HepG2 (cell line): ENCODE results near the gene RSPH4A. TPM values are rescaled to one million over a fixed set of nuclear protein-coding genes. Genes with fewer than 3 reads are reported as not detected.

Experiments used
- ATAC-seq: fragments of 200-7000 bp; cut with Tn5 transposase; 3 replicates; pipeline ENCODE4 v1.9.1; 2020; ENCODE audit warnings: mild to moderate bottlenecking, moderate library complexity
- BruUV-seq: library from RNA; stranded (reverse); fragments of 400-500 nt; replicated peaks from 2 replicates; lab custom pipeline; 2021; lab: Mats Ljungman, UMichigan
- CTCF ChIA-PET: fragments of 300-600 bp; formaldehyde crosslinking; extraction: SDS; loops from one replicate; lab custom pipeline; 2021; ENCODE audit warnings: low total read pairs, inconsistent platforms, low intra/inter-chr PET ratio; lab: Yijun Ruan, JAX
- POLR2A ChIA-PET: fragments of 350-600 bp; sonication (Branson Sonifier 250); formaldehyde crosslinking; loops from one replicate; lab custom pipeline; 2020; ENCODE audit warnings: antibody characterized with exemption, inconsistent platforms; lab: Yijun Ruan, JAX
- DNase-seq: peaks from one replicate; pipeline ENCODE4 v3.0.0-alpha.2; 2015; ENCODE audit warnings: low spot score
- FAIRE-seq: peaks from 3 replicates; lab custom pipeline; 2011; peaks lifted over from hg19 to GRCh38; lab: Jason Lieb, UNC
- H2AFZ ChIP-seq: one replicate; pipeline ENCODE4 v1.6.1; 2011; ENCODE audit warnings: low read length, inconsistent platforms
- H3K27ac ChIP-seq: fragments of 300-600 bp; 3 replicates; pipeline ENCODE4 v1.8.0; 2011; ENCODE audit warnings: mixed run types, mild to moderate bottlenecking, mixed read lengths, low read length, inconsistent platforms; ENCODE audit not compliant: insufficient read depth; ENCODE audit errors: extremely low read length
- H3K27me3 ChIP-seq, 2 experiments: fragments of 200-600 bp in 1 of 2; 2 replicates in 1 of 2; 3 replicates in 1 of 2; pipeline versions ENCODE4 v1.6.0 to v1.8.0; 2011; ENCODE audit warnings: low read length in 2 of 2, mild to moderate bottlenecking in 2 of 2, moderate library complexity in 2 of 2, inconsistent platforms in 1 of 2; ENCODE audit not compliant: insufficient read depth in 2 of 2, control insufficient read depth in 1 of 2
- H3K36me3 ChIP-seq, 2 experiments: fragments of 200-600 bp in 1 of 2; replicated peaks in 1 of 2; 2 replicates in 1 of 2; 3 replicates in 1 of 2; pipeline versions ENCODE4 v1.5.1 to v1.8.0; 2011; ENCODE audit warnings: low read length in 2 of 2, inconsistent platforms in 1 of 2; ENCODE audit not compliant: insufficient read depth in 2 of 2, control insufficient read depth in 1 of 2
- H3K4me1 ChIP-seq: 2 replicates; pipeline ENCODE4 v1.5.1; 2012; ENCODE audit warnings: low read length, inconsistent platforms; ENCODE audit not compliant: insufficient read depth
- H3K4me2 ChIP-seq: 2 replicates; pipeline ENCODE4 v1.6.0; 2011; ENCODE audit warnings: low read depth, low read length, inconsistent platforms
- H3K4me3 ChIP-seq, 3 experiments: fragments of 200-600 bp in 1 of 3; sonication (generic), shearing (Covaris generic) in 1 of 3; replicated peaks in 1 of 3; 2 replicates each; pipeline ENCODE4 v1.5.1; 2011 to 2016; ENCODE audit warnings: low read length in 3 of 3, inconsistent platforms in 2 of 3, low read depth in 2 of 3, mild to moderate bottlenecking in 2 of 3, control low read depth in 1 of 3, mixed read lengths in 1 of 3; ENCODE audit not compliant: insufficient read depth in 1 of 3
- H3K79me2 ChIP-seq: one replicate; pipeline ENCODE4 v1.6.1; 2011; ENCODE audit warnings: low read length, inconsistent platforms; ENCODE audit not compliant: insufficient read depth
- H3K9ac ChIP-seq: 2 replicates; pipeline ENCODE4 v1.6.0; 2011; ENCODE audit warnings: mild to moderate bottlenecking, low read depth, low read length, inconsistent platforms; ENCODE audit not compliant: insufficient read depth
- H3K9me3 ChIP-seq: 2 replicates; pipeline ENCODE4 v1.5.1; 2012; ENCODE audit warnings: mild to moderate bottlenecking, low read length
- H4K20me1 ChIP-seq: 2 replicates; pipeline ENCODE4 v1.6.0; 2011; ENCODE audit warnings: inconsistent platforms, mild to moderate bottlenecking, low read length, moderate library complexity; ENCODE audit not compliant: insufficient read depth
- CBX2 ChIP-seq, 2 experiments: fragments of 200-600 bp in 1 of 2; sonication (generic); formaldehyde crosslinking in 1 of 2; IDR thresholded peaks; 2 replicates each; pipeline versions ENCODE4 v1.7.0 to v1.8.1; 2018 to 2022; ENCODE audit warnings: low read depth in 2 of 2, low read length in 1 of 2, mild to moderate bottlenecking in 1 of 2, missing genetic modification reagents in 1 of 2
- FLYWCH1 ChIP-seq: sonication (generic); formaldehyde crosslinking; IDR thresholded peaks from 2 replicates; pipeline ENCODE4 v1.8.1; 2023; ENCODE audit warnings: mild to moderate bottlenecking, missing genetic modification reagents
- GMEB1 ChIP-seq: sonication (generic); formaldehyde crosslinking; IDR thresholded peaks from 2 replicates; pipeline ENCODE4 v1.5.1; 2020; ENCODE audit warnings: missing genetic modification reagents, mild to moderate bottlenecking, borderline replicate concordance
- HHEX ChIP-seq: IDR thresholded peaks from 2 replicates; pipeline ENCODE4 v1.6.1; 2016; ENCODE audit warnings: control low read depth
- HINFP ChIP-seq: sonication (generic); formaldehyde crosslinking; IDR thresholded peaks from 2 replicates; pipeline ENCODE4 v1.4.0; 2020; ENCODE audit warnings: low read depth, mild to moderate bottlenecking, missing genetic modification reagents
- RFXAP ChIP-seq: sonication (generic); formaldehyde crosslinking; IDR thresholded peaks from 2 replicates; pipeline ENCODE4 v1.4.0; 2020; ENCODE audit warnings: missing genetic modification reagents, borderline replicate concordance
- SP4 ChIP-seq: sonication (generic); formaldehyde crosslinking; IDR thresholded peaks from 2 replicates; pipeline ENCODE4 v1.8.1; 2023; ENCODE audit warnings: mild to moderate bottlenecking, missing genetic modification reagents
- ZNF337 ChIP-seq: sonication (generic); formaldehyde crosslinking; IDR thresholded peaks from 2 replicates; pipeline ENCODE4 v1.5.1; 2020; ENCODE audit warnings: missing genetic modification reagents, low read depth, mild to moderate bottlenecking, borderline replicate concordance
- ZNF770 ChIP-seq: sonication (generic); formaldehyde crosslinking; IDR thresholded peaks from 2 replicates; pipeline ENCODE4 v1.5.0; 2020; ENCODE audit warnings: mild to moderate bottlenecking, missing genetic modification reagents
- ZNF775 ChIP-seq: sonication (generic); formaldehyde crosslinking; IDR thresholded peaks from 2 replicates; pipeline ENCODE4 v1.4.0; 2020; ENCODE audit warnings: missing genetic modification reagents, mild to moderate bottlenecking, moderate library complexity, borderline replicate concordance
- ZNF781 ChIP-seq: sonication (generic); formaldehyde crosslinking; IDR thresholded peaks from 2 replicates; pipeline ENCODE4 v1.5.1; 2020; ENCODE audit warnings: borderline replicate concordance, mild to moderate bottlenecking, missing genetic modification reagents; ENCODE audit errors: not compliant biosample characterization
- WGBS: methylation state at CpG from one replicate; pipeline ENCODE4 v1.1.6; 2017; ENCODE audit warnings: low lambda C conversion rate; 5-methylcytosine and 5-hydroxymethylcytosine counted together
- in situ Hi-C: cut with HindIII; loops from 2 replicates; pipeline ENCODE4 v1.10.0; 2017; ENCODE audit warnings: low pct_unique_long_range_greater_than_20kb; ENCODE audit not compliant: extremely low pct_ligation_motif_present
- intact Hi-C: fragments of 100-400 bp; cut with micrococcal nuclease; formaldehyde crosslinking; loops from one replicate; pipeline ENCODE4 v1.10.0; 2022; ENCODE audit not compliant: unreplicated experiment
- polyA plus RNA-seq, 8 experiments: library from polyadenylated mRNA; depleted of rRNA in 3 of 8; stranded (reverse) in 7 of 8; unstranded in 1 of 8; fragments of >200 nt; fragmentation: Illumina TruSeq in 4 of 8; extraction: Trizol in 4 of 8; gene quantifications; 2 replicates each; pipeline versions ENCODE4 v1.2.1 to v1.2.3, GENCODE V29; 2011 to 2016; ENCODE audit warnings: low read depth in 4 of 8, missing spikeins in 1 of 8, mixed read lengths in 1 of 8; ENCODE audit not compliant: insufficient read depth in 1 of 8
- total RNA-seq, 5 experiments: library from RNA; depleted of rRNA; stranded (reverse); fragments of >200 nt; fragmentation: Illumina TruSeq; extraction: Trizol; gene quantifications; 2 replicates each; pipeline ENCODE4 v1.2.3, GENCODE V29; 2016; ENCODE audit warnings: low read depth in 1 of 5

The RSPH4A gene
- total and polyA plus RNA-seq, 2 of the 13 experiments (the other 11 are each of a cell fraction or from before 2014, with no cell fraction given): 0.24 to 0.40 TPM

DNA sequence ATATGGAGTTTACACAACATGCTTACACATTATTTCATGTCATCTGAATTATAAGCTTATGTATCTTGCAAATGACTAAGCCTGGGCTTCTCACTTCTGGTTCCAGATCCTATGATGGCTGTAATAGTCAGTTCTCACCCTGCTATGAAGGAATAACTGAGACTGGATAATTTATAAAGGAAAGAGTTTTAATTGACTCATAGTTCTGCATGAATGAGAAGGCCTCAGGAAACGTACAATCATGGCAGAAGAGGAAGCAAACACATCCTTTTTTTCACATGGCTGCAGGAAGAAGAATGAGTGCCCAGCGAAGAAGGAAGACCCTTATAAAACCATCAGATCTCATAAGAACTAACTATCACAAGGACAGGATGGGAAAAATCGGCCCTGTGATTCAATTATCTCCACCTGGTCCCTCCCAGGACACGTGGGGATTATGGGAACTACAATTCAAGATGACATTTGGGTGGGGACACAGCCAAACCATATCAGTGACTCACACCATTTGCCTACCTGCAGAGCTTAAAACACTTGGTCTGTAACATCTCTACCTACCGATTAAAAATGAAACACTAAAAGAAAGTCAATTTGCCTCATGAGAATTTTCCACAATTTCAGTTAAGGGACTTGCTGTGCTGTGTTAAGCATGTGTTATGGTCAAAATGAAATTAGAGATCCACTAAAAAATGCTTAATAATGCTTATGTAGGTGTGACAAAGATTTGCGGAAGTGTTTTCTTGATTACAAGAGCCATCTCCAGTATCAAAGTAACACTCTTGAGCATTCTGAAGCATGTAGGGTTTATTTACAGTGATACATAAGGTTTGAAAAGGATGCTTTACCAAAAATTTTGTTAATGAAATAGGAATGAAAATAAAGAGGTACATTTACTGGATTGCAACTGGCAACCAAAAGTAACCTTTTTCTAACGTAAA, 47.2 kb upstream of the RSPH4A start (continued):
- TF ChIP-seq ZNF770 (no peak), ZNF781 (CRISPR knock-in tag) (no peak), ZNF337 (CRISPR knock-in tag) (no peak), SP4 (no peak)

DNA sequence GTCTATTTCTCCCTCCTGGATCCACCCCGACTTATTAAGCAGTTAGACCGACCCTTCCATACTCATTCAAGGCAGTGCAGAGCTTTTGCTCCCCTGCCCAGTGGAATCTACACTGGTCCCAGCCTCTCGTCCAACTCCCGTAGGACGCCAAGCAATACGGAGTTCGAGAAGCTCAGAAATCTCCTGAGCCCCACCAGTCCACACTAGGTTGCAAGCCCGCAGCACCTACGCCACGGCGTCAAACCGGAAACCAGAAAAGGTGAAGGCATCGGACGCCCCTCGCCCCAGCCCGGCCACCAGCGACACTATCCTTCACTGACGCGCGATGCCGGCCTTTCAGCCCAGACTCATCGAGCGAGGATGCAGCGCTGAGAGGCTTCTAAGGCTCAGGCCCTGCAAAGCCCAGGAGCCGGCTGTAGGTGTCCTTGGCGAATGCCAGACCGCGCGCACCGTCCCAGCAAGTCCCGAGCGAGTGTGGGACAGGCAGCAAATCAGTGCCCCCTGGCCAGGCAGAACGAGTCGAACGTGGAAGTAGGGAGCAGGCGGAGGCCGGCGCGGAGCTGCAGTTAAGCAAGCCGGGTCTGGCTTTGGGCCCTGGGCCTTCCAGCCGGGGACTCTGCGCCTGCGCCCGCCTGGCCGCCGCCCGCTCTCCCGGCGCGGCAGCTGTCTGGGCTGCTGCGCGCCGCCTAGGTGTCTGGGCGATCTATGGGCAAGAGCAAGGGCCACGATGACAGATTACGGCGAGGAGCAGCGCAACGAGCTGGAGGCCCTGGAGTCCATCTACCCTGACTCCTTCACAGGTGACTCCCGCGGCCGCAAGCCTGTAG, 45.2 kb upstream of the RSPH4A start, which contains the start of gene RWDD1:
Gene RWDD1, plus strand, starts transcription at position 649 of the 827 bp plus-strand sequence. Its CDS starts 79 bp downstream, at position 728.
- ChIA-PET POLR2A (interaction anchor here (0.7 to 3.3 kb wide), 15 partner anchors 8 to 317 kb away, joined by 3 to 15 read pairs (median 4); partner anchors contain the start of genes CALHM4, TSPYL1, TSPYL4 and ZUP1), CTCF (interaction anchor here (0.7 kb wide), 1 partner anchor 55 kb away, joined by 3 read pairs; no protein-coding TSS in a partner anchor)
- ATAC-seq (peak; percentile 94), DNase-seq (peak; percentile 99), FAIRE-seq (peak; percentile 62)
- Histone ChIP-seq H3K36me3 (no peaks in the 10 kb centered on the region; a peak in 1 of 5 replicates), H4K20me1 (no peaks in the 10 kb centered on the region), H3K9ac (peak within 1 kb of the TSS; percentile 91), H3K4me1 (peaks cover 35% of the 10 kb centered on the region), H3K9me3 (no peaks in the 10 kb centered on the region), H3K27ac (peak within 1 kb of the TSS; percentile 90), H2AFZ (peak within 1 kb of the TSS; percentile 85), H3K4me2 (peak within 1 kb of the TSS; percentile 78), H3K27me3 (no peaks in the 10 kb centered on the region; a peak in 1 of 5 replicates), H3K4me3 (peak within 1 kb of the TSS; percentile 89 to 96 (median 92)), H3K79me2 (peaks cover 40% of the 10 kb centered on the region)
- WGBS: under 1% methylated on average over 21 of the region's 62 CpGs
- intact Hi-C loops: loop anchor here (2.0 to 5.0 kb wide), 4 partner anchors 60 to 294 kb away; partner anchors contain the start of genes KPNA5 and TSPYL1
- in situ Hi-C loops: loop anchor here (5.0 kb wide), 1 partner anchor 81 kb away; no protein-coding TSS in a partner anchor
- BruUV-seq: no TSS peak
- TF ChIP-seq FLYWCH1 (CRISPR knock-in tag): no peak
- 0 out of 2 replicates have a peak, but pooled peaks have one; percentile 34 for TF ChIP-seq HHEX
- TF ChIP-seq ZNF775 (CRISPR knock-in tag): no peak
- TF ChIP-seq CBX2 (IDR thresholded peaks at IDR 0.05; ENCODE audit: low read depth, low read length): no peak
- TF ChIP-seq CBX2 (CRISPR knock-in tag; IDR thresholded peaks at IDR 0.05; ENCODE audit: low read depth): no peak
- TF ChIP-seq GMEB1 (CRISPR knock-in tag): peak; percentile 95
- TF ChIP-seq HINFP (CRISPR knock-in tag): peak; percentile 91; the same call in 1 of the 2 replicates
- TF ChIP-seq RFXAP (CRISPR knock-in tag): peak; percentile 96
